Measurements from ENCODE around the gene EFCAB8.
A peak's percentile ranks its signal among the peaks of the same experiment; 100 is the strongest.

The EFCAB8 gene

DNA sequence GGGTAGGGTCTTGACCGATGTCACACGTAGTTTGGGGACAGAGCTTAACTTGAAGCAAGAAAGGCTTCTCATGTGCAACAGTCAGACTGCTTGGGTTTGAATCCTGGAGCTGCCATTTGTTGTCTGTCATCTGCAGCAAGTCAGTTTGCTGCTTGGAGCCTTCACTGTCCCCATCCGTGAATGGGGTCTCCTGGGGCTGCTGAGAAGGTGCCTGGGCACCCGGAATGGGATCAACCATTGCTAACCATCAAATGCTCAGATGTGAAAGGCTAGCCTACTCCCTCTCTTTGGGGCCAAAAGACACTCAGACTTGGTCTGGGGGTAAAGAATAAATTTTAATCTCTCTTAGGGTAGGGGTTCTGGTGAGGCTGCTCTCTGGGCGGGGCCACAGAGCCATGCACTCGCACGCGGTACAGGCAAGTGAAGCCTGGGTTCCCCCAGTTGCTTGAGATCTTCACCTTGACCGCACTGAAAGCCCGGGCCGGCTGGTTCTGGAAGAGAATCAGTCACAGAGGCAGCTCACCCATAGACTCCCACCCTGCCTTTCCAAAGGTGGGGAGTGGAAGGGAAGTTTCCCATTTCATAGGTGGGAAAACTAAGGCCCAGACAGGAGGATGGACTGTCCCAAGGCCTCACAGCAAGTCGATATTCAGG is 124.9 kb downstream of the EFCAB8 start:
- Histone ChIP-seq H3K4me3 (no peak overlapping the region), H4K20me1 (no peaks in the 10 kb centered on the region), H3K27ac (no peak overlapping the region), H3K9ac (no peak overlapping the region), H3K4me1 (peaks cover 79% of the 10 kb centered on the region), H3K4me2 (peak overlapping the region; percentile 14; the same call in 1 of the 2 replicates), H3K27me3 (no peaks in the 10 kb centered on the region), H3K9me3 (no peaks in the 10 kb centered on the region), H3K36me3 (no peaks in the 10 kb centered on the region)
- no peak for TF ChIP-seq Cebpa-rat (IDR thresholded peaks at IDR 0.05)

DNA sequence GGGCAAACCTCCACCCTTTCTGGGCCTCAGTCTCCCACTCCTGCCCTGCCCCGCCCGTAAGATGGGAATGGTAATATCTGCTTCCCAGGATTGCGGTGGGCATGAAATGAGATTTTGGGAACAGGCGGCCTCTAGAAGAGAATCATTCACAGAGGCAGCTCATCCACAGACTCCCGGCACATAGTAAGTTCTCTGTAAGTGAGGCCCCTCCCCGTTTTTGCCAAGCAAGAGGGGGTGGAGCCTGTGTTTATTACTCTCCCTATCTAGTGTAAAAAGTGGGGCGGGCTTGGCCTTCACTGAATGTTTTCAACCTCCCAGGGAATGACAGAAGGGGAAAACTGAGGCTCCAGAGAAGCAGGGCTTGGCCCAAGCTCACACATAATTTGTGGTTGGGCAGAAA is 125.5 kb downstream of the EFCAB8 start:
- Histone ChIP-seq H3K4me3 (no peak overlapping the region), H3K27me3 (no peaks in the 10 kb centered on the region), H3K9ac (no peak overlapping the region), H3K9me3 (no peaks in the 10 kb centered on the region), H3K27ac (no peak overlapping the region), H4K20me1 (no peaks in the 10 kb centered on the region), H3K4me2 (peak overlapping the region; percentile 14; the same call in 1 of the 2 replicates), H3K4me1 (peaks cover 74% of the 10 kb centered on the region), H3K36me3 (no peaks in the 10 kb centered on the region)
- TF ChIP-seq Cebpa-rat (IDR thresholded peaks at IDR 0.05): no peak

DNA sequence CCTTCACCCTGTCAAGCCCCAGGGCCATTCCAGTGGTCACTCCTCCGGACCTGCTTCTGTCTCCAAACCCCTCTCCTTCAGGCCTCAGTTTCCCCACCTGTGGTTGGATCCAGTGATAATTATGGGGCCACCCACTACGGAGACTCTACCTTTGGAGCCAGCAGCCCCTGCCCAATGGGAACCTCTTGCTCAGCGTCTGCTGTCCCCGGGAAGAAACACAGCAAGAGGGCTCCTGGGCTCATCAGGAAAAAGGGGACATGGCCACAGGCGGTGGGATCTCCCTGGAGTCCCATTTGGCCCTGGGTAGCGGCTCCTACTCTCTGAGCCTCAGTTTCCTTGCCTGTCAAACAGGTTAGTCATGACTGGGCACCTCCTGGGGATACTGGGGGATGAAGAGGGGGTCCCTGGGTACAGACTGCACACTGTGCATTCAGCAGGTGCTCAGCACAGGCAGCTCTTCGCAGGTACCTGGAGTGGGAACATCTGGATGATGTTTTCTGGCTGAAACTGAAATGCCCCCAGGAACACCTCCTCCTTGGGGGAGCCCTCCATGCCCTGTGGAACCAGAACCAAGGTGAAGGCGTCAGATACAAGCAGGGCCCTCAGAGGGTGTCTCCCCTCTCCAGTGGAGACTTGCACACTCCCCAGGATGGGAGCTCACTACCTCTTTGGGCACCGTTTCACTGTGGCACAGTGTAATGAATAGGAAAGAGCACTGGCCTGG is 126.1 kb downstream of the EFCAB8 start:
- Histone ChIP-seq H3K4me1 (peaks cover 74% of the 10 kb centered on the region), H3K27me3 (no peaks in the 10 kb centered on the region), H3K9me3 (no peaks in the 10 kb centered on the region), H4K20me1 (no peaks in the 10 kb centered on the region), H3K36me3 (no peaks in the 10 kb centered on the region), H3K4me2 (peak overlapping the region; percentile 14; the same call in 1 of the 2 replicates), H3K4me3 (no peak overlapping the region), H3K27ac (no peak overlapping the region), H3K9ac (no peak overlapping the region)
- TF ChIP-seq Cebpa-rat (IDR thresholded peaks at IDR 0.05): no peak

DNA sequence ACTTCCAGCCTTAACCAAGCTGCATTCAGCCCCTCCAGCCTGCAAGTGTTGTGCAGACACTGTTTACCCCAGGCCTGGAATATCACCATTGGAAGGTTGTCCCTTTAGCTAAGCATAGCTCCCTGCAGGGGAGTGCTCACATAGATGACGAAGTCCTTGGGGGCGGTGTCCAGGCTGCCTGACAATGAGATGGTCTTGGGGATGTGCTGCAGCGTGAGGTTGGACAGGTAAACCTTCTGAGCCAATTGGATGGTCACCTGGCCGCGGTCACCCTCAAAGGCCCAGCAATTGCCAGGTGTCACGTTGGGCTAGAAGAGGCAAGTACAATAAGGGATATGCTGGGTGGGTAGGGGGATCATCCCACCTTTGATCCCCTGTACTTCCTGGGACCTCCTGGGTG is 126.9 kb downstream of the EFCAB8 start:
- Histone ChIP-seq H4K20me1 (no peaks in the 10 kb centered on the region), H3K27ac (no peak overlapping the region), H3K27me3 (no peaks in the 10 kb centered on the region), H3K4me2 (no peak overlapping the region), H3K9me3 (no peaks in the 10 kb centered on the region), H3K36me3 (no peaks in the 10 kb centered on the region), H3K4me3 (no peak overlapping the region), H3K9ac (no peak overlapping the region), H3K4me1 (peaks cover 74% of the 10 kb centered on the region)
- TF ChIP-seq Cebpa-rat (IDR thresholded peaks at IDR 0.05): no peak

DNA sequence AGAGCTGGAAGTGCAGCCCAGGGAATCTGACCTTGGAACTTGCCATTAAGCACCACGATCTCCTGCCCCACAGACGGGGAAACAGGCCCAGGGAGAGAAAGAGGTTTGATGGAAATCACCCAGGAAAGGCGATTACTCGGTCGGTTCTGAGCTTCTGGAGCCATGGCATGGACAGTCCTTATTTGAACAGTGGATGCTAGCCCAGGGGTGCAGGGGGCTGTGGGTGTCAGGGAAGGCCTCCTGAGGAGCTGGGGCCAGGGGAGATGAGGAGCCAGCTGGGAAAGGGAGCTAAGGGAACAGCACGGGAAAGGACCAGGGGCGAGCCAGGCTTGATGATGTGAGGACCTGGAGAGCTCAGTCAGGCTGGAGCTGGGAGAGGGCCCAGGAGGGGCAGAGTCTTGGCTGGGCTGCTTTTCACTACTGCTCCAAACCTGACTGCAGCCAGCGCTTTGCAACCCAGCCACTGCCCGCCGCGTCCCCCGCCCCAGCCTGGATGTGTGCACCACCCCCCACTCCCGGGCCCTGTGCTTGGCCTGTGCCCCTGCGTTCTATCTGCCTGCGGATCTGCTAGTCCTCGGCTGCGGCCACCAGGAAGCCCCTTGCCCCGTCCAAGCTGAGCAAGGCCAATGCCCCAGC is 127.7 kb downstream of the EFCAB8 start:
- Histone ChIP-seq H3K9ac (no peak overlapping the region), H3K27me3 (no peaks in the 10 kb centered on the region), H3K9me3 (no peaks in the 10 kb centered on the region), H3K4me2 (no peak overlapping the region), H4K20me1 (no peaks in the 10 kb centered on the region), H3K4me1 (peaks cover 74% of the 10 kb centered on the region), H3K4me3 (no peak overlapping the region), H3K36me3 (no peaks in the 10 kb centered on the region), H3K27ac (peak overlapping the region; percentile 73)
- no peak for TF ChIP-seq Cebpa-rat (IDR thresholded peaks at IDR 0.05)

DNA sequence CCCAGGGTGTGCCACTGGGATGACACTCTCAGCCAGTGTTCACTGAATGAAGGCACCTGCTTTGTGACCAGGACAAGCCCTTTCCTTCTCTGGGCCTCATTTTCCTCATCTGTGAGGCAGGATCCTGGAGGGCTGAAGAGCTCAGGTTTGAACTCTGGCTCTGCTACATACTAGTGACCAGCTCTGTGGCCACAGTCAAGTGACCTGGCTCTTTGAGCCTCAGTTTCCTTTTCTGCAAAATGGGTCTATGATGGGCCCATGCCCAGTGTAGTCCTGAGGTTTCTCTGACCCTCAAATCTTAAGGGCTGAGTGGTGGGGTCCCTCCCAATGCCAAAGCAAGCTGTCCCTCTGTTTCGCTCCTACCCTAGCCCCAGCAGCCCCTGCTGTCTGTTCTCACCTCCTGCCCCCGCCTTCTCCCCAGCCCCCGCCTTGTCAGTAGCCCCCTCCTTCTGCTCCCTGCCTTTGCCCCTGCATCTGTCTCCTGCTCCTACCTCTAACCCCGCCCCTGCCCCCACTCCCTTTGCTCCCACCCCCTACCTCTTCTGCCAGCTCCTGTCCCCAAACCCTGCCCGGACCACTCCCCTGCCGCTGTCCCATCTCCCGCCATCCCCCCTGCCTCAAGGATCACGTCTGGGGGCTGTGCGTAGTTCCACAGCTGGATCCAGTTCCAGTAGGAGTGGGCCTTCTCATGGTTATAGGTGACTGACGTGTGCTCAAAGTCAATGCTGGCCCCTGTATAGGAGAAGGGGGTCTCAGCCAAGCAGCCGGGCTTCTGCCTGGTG is 128.5 kb downstream of the EFCAB8 start:
- H4K20me1 ChIP-seq: no peaks in the 10 kb centered on the region
- H3K9me3 ChIP-seq: no peaks in the 10 kb centered on the region
- peak overlapping the region; percentile 73 for H3K27ac ChIP-seq
- no peak for TF ChIP-seq Cebpa-rat (IDR thresholded peaks at IDR 0.05)
- H3K9ac ChIP-seq: 0 out of 2 replicates have a peak overlapping the region, but pooled peaks have one; percentile 16
- peaks cover 78% of the 10 kb centered on the region for H3K4me1 ChIP-seq
- H3K27me3 ChIP-seq: no peaks in the 10 kb centered on the region
- H3K4me2 ChIP-seq: peak overlapping the region; percentile 45
- no peaks in the 10 kb centered on the region for H3K36me3 ChIP-seq
- H3K4me3 ChIP-seq: no peak overlapping the region

DNA sequence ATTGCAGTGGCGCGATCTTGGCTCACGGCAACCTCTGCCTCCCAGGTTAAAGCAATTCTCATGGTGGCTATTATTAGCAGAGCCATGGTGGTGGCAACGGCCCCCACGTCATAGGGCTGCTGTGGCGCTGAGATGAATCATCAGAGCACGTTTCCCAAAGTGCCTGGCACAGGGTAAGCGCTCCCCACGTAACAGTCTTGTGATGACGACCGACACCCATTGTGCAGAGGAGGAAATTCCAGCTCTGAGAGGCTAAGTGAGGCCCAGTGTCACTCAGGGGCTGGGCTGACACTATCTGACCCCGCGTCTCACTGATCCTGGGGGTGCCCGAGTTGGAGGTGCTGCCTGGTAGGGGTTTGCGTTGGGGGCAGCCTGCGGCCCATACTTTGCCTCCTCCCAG is 129.3 kb downstream of the EFCAB8 start:
- H3K4me1 ChIP-seq: peaks cover 78% of the 10 kb centered on the region
- H3K9ac ChIP-seq: 0 out of 2 replicates have a peak overlapping the region, but pooled peaks have one; percentile 16
- no peaks in the 10 kb centered on the region for H4K20me1 ChIP-seq
- no peak overlapping the region for H3K4me3 ChIP-seq
- H3K27ac ChIP-seq: peak overlapping the region; percentile 73
- peak overlapping the region; percentile 45 for H3K4me2 ChIP-seq
- no peak for TF ChIP-seq Cebpa-rat (IDR thresholded peaks at IDR 0.05)
- H3K27me3 ChIP-seq: no peaks in the 10 kb centered on the region
- no peaks in the 10 kb centered on the region for H3K36me3 ChIP-seq
- no peaks in the 10 kb centered on the region for H3K9me3 ChIP-seq

DNA sequence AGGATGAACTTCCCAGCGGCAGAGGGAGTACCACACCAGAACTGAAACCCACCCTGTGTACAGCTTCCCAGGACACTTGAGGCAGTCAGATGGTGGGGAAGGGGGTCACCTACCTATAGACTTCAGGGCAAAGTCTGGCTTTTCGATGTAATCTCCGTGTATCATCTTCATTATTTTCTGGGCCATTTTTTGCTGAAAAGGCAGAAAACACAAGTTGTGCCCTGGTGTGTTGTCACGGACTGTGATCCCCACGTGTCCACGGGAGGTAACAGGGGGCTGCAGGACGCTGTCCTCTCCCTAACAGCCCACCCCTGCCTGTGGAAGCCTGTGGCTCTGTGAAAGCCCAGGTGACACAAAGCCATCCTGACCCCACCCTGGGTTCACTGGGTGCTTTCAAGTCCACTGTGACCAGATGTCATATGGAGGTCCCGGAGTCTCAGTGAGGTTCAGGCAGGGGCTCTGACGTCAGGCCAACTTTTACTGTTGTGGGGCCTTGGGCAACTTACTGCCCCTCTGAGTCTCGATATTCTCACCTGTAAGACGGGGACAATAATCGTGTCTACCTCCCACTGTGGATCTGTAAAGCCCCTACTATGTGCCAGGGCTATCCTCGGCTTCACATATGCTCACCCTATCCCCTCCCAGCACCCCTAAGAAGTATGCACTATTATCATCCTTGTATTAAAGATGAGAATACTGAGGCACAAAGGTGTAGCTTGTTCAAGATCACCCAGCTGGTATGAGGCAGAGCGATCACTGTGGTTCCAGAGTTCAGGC is 131.0 kb downstream of the EFCAB8 start:
- no peak overlapping the region for H3K4me3 ChIP-seq
- H3K27me3 ChIP-seq: no peaks in the 10 kb centered on the region
- TF ChIP-seq Cebpa-rat (IDR thresholded peaks at IDR 0.05): no peak
- no peaks in the 10 kb centered on the region for H4K20me1 ChIP-seq
- peaks cover 74% of the 10 kb centered on the region for H3K4me1 ChIP-seq
- H3K27ac ChIP-seq: peak overlapping the region; percentile 90
- H3K9me3 ChIP-seq: peaks cover 4% of the 10 kb centered on the region
- H3K4me2 ChIP-seq: peak overlapping the region; percentile 83
- H3K36me3 ChIP-seq: no peaks in the 10 kb centered on the region
- no peak overlapping the region for H3K9ac ChIP-seq

DNA sequence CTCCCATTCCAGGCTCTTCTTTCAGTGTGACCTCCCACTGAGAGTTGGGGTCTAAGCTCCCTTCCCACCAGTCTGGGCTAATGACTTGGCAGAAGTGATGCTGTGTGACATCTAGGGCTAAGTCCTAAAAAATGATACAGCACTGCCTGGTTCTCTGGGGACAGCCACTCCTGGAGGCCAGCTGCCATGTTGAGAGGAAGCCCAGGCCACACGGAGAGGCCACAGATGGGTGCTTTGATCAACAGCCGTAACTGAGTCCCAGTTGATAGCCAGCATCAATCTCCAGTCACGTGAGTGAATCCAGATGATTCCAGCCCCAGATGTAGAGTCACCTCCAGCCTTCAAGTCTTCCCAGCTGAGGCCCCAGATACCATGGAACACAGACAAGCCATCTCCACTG is 131.7 kb downstream of the EFCAB8 start:
- peaks cover 11% of the 10 kb centered on the region for H3K9me3 ChIP-seq
- peak overlapping the region; percentile 90 for H3K27ac ChIP-seq
- no peaks in the 10 kb centered on the region for H4K20me1 ChIP-seq
- peaks cover 74% of the 10 kb centered on the region for H3K4me1 ChIP-seq
- H3K9ac ChIP-seq: peak overlapping the region; percentile 59; the same call in 1 of the 2 replicates
- H3K4me2 ChIP-seq: peak overlapping the region; percentile 83
- no peaks in the 10 kb centered on the region for H3K36me3 ChIP-seq
- TF ChIP-seq Cebpa-rat (IDR thresholded peaks at IDR 0.05): no peak
- no peak overlapping the region for H3K4me3 ChIP-seq
- no peaks in the 10 kb centered on the region for H3K27me3 ChIP-seq

Data from BLaER1 (cell line).